Neural cell (in vitro differentiated cells): ENCODE measurements around the gene FCHSD1. TPM values are rescaled to one million over a fixed set of nuclear protein-coding genes. Genes with fewer than 3 reads are reported as not detected.

ENCODE experiments used
- H2AFZ ChIP-seq: fragments of 200-600, 300-800 bp; sonication (generic), shearing (Covaris generic); 2 replicates; pipeline ENCODE4 v1.6.0; 2014; ENCODE audit warnings: low read depth, mild to moderate bottlenecking, antibody characterized with exemption, low read length, moderate library complexity
- H3F3A ChIP-seq: fragments of 200-600 bp; shearing (Covaris generic); 2 replicates; pipeline ENCODE4 v1.6.1; 2016; ENCODE audit warnings: mild to moderate bottlenecking, moderate library complexity, mixed read lengths, antibody characterized with exemption, low read length; ENCODE audit not compliant: insufficient read depth, poor library complexity, severe bottlenecking
- H3K27ac ChIP-seq: fragments of 200-600, 300-800 bp; sonication (generic), shearing (Covaris generic); 2 replicates; pipeline ENCODE4 v1.5.1; 2014; ENCODE audit warnings: mild to moderate bottlenecking, low read length, moderate library complexity
- H3K27me3 ChIP-seq: fragments of 300-800, 200-600 bp; sonication (generic), shearing (Covaris generic); 2 replicates; pipeline ENCODE4 v1.6.0; 2014; ENCODE audit warnings: mild to moderate bottlenecking, low read depth, low read length, moderate library complexity; ENCODE audit not compliant: insufficient read depth
- H3K36me3 ChIP-seq: fragments of 300-800, 200-600 bp; sonication (generic), shearing (Covaris generic); 2 replicates; pipeline ENCODE4 v1.5.1; 2014; ENCODE audit warnings: mild to moderate bottlenecking, antibody characterized with exemption, low read length, moderate library complexity; ENCODE audit not compliant: insufficient read depth
- H3K4me2 ChIP-seq: fragments of 300-800, 200-600 bp; sonication (generic), shearing (Covaris generic); 2 replicates; pipeline ENCODE4 v1.6.0; 2014; ENCODE audit warnings: mild to moderate bottlenecking, low read length
- H3K4me3 ChIP-seq: fragments of 300-800, 200-600 bp; sonication (generic), shearing (Covaris generic); 2 replicates; pipeline ENCODE4 v1.5.1; 2014; ENCODE audit warnings: mild to moderate bottlenecking, low read length, moderate library complexity
- H3K79me2 ChIP-seq: fragments of 200-600 bp; shearing (Covaris generic); replicated peaks from 2 replicates; pipeline ENCODE4 v1.6.0; 2014; ENCODE audit warnings: mild to moderate bottlenecking, low read length, moderate library complexity; ENCODE audit not compliant: insufficient read depth
- H3K9ac ChIP-seq: fragments of 300-800, 200-600 bp; sonication (generic), shearing (Covaris generic); 2 replicates; pipeline ENCODE4 v1.6.1; 2016; ENCODE audit warnings: mild to moderate bottlenecking, low read length, mixed read lengths
- H3K9me2 ChIP-seq: fragments of 200-600 bp; shearing (Covaris generic); 2 replicates; pipeline ENCODE4 v1.6.1; 2016; ENCODE audit warnings: mild to moderate bottlenecking, low read length, mixed read lengths; ENCODE audit not compliant: insufficient read depth
- H3K9me3 ChIP-seq: fragments of 200-600, 300-800 bp; sonication (generic), shearing (Covaris generic); 2 replicates; pipeline ENCODE4 v1.6.1; 2016; ENCODE audit warnings: mild to moderate bottlenecking, mixed run types, low read length, moderate library complexity, mixed read lengths
- H4K20me1 ChIP-seq: fragments of 200-600 bp; shearing (Covaris generic); 2 replicates; pipeline ENCODE4 v1.6.1; 2016; ENCODE audit warnings: mild to moderate bottlenecking, mixed run types; ENCODE audit not compliant: insufficient read depth
- EP300 ChIP-seq: fragments of 450-650 bp; conservative IDR thresholded peaks from 2 replicates; pipeline ENCODE4 v1.6.1; 2014; ENCODE audit warnings: antibody characterized with exemption, mild to moderate bottlenecking, moderate library complexity; ENCODE audit not compliant: poor library complexity, severe bottlenecking
- EZH2 ChIP-seq: fragments of 200-600, 300-800 bp; shearing (Covaris generic), sonication (generic); IDR thresholded peaks from 2 replicates; pipeline ENCODE4 v1.6.1; 2014; ENCODE audit warnings: antibody characterized with exemption, low read length, borderline replicate concordance, mild to moderate bottlenecking; ENCODE audit not compliant: insufficient read depth, poor library complexity, severe bottlenecking
- MXI1 ChIP-seq: fragments of 450-650 bp; conservative IDR thresholded peaks from 2 replicates; pipeline ENCODE4 v1.6.1; 2014; ENCODE audit warnings: antibody characterized with exemption, mild to moderate bottlenecking; ENCODE audit not compliant: poor library complexity, severe bottlenecking
- POLR2AphosphoS5 ChIP-seq: IDR thresholded peaks from 2 replicates; pipeline ENCODE4 v1.6.1; 2012
- RAD21 ChIP-seq: fragments of 450-650 bp; conservative IDR thresholded peaks from 2 replicates; pipeline ENCODE4 v1.6.1; 2014; ENCODE audit warnings: antibody characterized with exemption, mild to moderate bottlenecking, moderate library complexity
- SMC3 ChIP-seq: fragments of 450-650 bp; conservative IDR thresholded peaks from 2 replicates; pipeline ENCODE4 v1.6.1; 2014; ENCODE audit warnings: antibody characterized with exemption, mild to moderate bottlenecking, moderate library complexity; ENCODE audit not compliant: poor library complexity
- TAF1 ChIP-seq: IDR thresholded peaks from 2 replicates; pipeline ENCODE4 v1.6.1; 2012; ENCODE audit warnings: low read depth
- polyA plus RNA-seq: library from polyadenylated mRNA; depleted of rRNA; stranded (reverse); fragments of >200 nt; gene quantifications from 2 replicates; pipeline ENCODE4 v1.2.3, GENCODE V29; 2014
- TF ChIP-seq, protein P1 (sequence below): fragments of 450-650 bp; IDR thresholded peaks from 2 replicates; pipeline ENCODE4 v1.5.1; 2014; ENCODE audit warnings: antibody characterized with exemption, mild to moderate bottlenecking, moderate library complexity; ENCODE audit not compliant: poor library complexity, severe bottlenecking
- TF ChIP-seq, protein P2 (sequence below): IDR thresholded peaks from 2 replicates; pipeline ENCODE4 v1.6.1; 2012; ENCODE audit warnings: borderline replicate concordance

FCHSD1 gene
- polyA plus RNA-seq, 1 donor from 2014 or later, result 3.9 TPM

DNA sequence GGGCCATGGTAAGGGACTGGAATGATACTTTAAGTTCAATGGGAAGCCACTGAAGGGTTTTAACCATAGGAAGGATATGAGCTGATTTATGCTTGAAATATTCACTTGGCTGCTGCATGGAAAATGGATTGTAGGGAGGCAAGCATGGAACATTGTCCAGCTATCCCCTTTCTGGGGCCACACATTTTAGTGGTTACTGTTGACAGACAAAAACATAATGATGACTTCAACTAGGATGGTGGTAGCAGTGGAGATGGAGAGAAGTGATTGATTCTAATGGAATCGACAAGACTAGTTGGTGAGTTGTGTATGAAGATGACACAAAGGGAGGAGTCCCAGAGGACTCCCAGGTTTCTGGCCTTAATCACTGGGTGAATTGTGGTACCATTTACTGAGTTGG is 6.2 kb upstream of the FCHSD1 start:
- Histone ChIP-seq H3K79me2 (no peaks in the 10 kb centered on the region), H3F3A (no peaks in the 10 kb centered on the region), H3K4me2 (no peak overlapping the region), H3K4me3 (no peak overlapping the region), H3K36me3 (no peaks in the 10 kb centered on the region), H3K9me3 (no peaks in the 10 kb centered on the region), H2AFZ (no peak overlapping the region), H3K9ac (no peak overlapping the region), H3K27me3 (no peaks in the 10 kb centered on the region), H3K27ac (no peak overlapping the region), H4K20me1 (no peaks in the 10 kb centered on the region), H3K9me2 (no peaks in the 10 kb centered on the region)
- TF ChIP-seq EP300, result no peak
- TF ChIP-seq, protein P1, sequence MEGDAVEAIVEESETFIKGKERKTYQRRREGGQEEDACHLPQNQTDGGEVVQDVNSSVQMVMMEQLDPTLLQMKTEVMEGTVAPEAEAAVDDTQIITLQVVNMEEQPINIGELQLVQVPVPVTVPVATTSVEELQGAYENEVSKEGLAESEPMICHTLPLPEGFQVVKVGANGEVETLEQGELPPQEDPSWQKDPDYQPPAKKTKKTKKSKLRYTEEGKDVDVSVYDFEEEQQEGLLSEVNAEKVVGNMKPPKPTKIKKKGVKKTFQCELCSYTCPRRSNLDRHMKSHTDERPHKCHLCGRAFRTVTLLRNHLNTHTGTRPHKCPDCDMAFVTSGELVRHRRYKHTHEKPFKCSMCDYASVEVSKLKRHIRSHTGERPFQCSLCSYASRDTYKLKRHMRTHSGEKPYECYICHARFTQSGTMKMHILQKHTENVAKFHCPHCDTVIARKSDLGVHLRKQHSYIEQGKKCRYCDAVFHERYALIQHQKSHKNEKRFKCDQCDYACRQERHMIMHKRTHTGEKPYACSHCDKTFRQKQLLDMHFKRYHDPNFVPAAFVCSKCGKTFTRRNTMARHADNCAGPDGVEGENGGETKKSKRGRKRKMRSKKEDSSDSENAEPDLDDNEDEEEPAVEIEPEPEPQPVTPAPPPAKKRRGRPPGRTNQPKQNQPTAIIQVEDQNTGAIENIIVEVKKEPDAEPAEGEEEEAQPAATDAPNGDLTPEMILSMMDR, result no peak
- TF ChIP-seq, protein P2, sequence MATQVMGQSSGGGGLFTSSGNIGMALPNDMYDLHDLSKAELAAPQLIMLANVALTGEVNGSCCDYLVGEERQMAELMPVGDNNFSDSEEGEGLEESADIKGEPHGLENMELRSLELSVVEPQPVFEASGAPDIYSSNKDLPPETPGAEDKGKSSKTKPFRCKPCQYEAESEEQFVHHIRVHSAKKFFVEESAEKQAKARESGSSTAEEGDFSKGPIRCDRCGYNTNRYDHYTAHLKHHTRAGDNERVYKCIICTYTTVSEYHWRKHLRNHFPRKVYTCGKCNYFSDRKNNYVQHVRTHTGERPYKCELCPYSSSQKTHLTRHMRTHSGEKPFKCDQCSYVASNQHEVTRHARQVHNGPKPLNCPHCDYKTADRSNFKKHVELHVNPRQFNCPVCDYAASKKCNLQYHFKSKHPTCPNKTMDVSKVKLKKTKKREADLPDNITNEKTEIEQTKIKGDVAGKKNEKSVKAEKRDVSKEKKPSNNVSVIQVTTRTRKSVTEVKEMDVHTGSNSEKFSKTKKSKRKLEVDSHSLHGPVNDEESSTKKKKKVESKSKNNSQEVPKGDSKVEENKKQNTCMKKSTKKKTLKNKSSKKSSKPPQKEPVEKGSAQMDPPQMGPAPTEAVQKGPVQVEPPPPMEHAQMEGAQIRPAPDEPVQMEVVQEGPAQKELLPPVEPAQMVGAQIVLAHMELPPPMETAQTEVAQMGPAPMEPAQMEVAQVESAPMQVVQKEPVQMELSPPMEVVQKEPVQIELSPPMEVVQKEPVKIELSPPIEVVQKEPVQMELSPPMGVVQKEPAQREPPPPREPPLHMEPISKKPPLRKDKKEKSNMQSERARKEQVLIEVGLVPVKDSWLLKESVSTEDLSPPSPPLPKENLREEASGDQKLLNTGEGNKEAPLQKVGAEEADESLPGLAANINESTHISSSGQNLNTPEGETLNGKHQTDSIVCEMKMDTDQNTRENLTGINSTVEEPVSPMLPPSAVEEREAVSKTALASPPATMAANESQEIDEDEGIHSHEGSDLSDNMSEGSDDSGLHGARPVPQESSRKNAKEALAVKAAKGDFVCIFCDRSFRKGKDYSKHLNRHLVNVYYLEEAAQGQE, result no peak
- TF ChIP-seq POLR2AphosphoS5, result no peak
- no peak for TF ChIP-seq MXI1
- no peak for TF ChIP-seq TAF1
- no peak for TF ChIP-seq RAD21
- TF ChIP-seq SMC3, result no peak
- TF ChIP-seq EZH2, result no peak

DNA sequence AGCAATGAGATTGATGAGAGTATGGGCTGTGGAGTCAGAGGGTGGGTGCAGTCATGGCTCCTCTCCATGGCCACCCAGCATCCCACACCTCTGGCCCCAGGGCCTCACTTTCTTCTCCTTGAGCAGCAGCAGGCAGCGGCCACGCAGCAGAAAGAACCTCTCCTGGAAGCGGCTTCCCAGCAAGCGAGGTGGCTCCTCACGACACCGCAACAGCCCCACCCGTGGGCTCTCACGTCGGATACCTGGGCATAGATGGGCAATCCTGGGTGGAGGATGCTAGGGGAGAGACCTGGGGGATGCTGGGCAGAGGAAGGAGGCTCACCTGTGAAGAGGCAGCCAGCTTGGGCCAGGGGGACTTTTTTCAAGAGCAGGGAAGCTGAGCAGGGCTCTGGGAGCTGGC is 5.2 kb upstream of the FCHSD1 start:
- no peak overlapping the region for H3K4me2 ChIP-seq
- no peaks in the 10 kb centered on the region for H3K9me2 ChIP-seq
- H3K27ac ChIP-seq, result no peak overlapping the region
- H3K4me3 ChIP-seq, result no peak overlapping the region
- H4K20me1 ChIP-seq, result no peaks in the 10 kb centered on the region
- H2AFZ ChIP-seq, result no peak overlapping the region
- H3K9ac ChIP-seq, result no peak overlapping the region
- H3K27me3 ChIP-seq, result peaks cover 2% of the 10 kb centered on the region
- H3K9me3 ChIP-seq, result no peaks in the 10 kb centered on the region
- H3K79me2 ChIP-seq, result no peaks in the 10 kb centered on the region
- H3K36me3 ChIP-seq, result no peaks in the 10 kb centered on the region
- H3F3A ChIP-seq, result no peaks in the 10 kb centered on the region
- TF ChIP-seq SMC3 (no peak), POLR2AphosphoS5 (no peak)

DNA sequence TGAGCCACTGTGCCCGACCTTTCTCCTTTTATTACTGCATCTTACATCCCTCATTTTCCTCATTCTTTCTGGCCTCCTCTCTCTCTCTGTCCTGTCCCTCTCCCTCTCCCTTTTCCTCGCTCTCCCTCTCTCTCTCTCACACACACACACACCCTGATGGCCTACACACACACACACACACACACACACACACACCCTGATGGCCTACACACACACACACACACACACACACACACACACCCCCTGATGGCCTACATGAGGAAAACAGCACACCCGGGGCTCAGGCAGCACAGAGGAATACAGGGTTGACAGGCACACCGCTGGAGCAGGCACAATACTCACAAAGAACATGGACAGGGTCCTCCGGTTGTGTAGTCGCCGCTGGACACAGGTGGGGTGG is 3.8 kb upstream of the FCHSD1 start:
- Histone ChIP-seq H3K9me2 (no peaks in the 10 kb centered on the region), H3K9ac (no peak overlapping the region), H4K20me1 (no peaks in the 10 kb centered on the region), H3K4me2 (no peak overlapping the region), H2AFZ (no peak overlapping the region), H3K36me3 (no peaks in the 10 kb centered on the region), H3K79me2 (no peaks in the 10 kb centered on the region), H3K27ac (no peak overlapping the region), H3K9me3 (no peaks in the 10 kb centered on the region), H3K4me3 (no peak overlapping the region), H3K27me3 (peaks cover 5% of the 10 kb centered on the region), H3F3A (no peaks in the 10 kb centered on the region)
- TF ChIP-seq POLR2AphosphoS5 (no peak), RAD21 (no peak), MXI1 (no peak), TAF1 (no peak), SMC3 (no peak), EP300 (no peak), EZH2 (no peak)
- TF ChIP-seq, protein P2, result no peak
- TF ChIP-seq, protein P1, result no peak
